Epithelial cell of esophagus (primary cell): Measurements from ENCODE around the gene RPP40.

Experiments used
- DNase-seq: peaks from one replicate; pipeline ENCODE4 v3.0.0; 2010; ENCODE audit warnings: low read depth
- H3K4me3 ChIP-seq: 2 replicates; pipeline ENCODE4 v1.5.1; 2011; ENCODE audit warnings: mild to moderate bottlenecking, low read length, control low read depth
- TF ChIP-seq, protein P1 (sequence below): IDR thresholded peaks from 2 replicates; pipeline ENCODE4 v1.5.1; 2011; ENCODE audit warnings: low read depth, mild to moderate bottlenecking, low read length, control low read depth, inconsistent platforms; ENCODE audit not compliant: insufficient read depth; ENCODE audit errors: missing control alignments

Gene RPP40

DNA sequence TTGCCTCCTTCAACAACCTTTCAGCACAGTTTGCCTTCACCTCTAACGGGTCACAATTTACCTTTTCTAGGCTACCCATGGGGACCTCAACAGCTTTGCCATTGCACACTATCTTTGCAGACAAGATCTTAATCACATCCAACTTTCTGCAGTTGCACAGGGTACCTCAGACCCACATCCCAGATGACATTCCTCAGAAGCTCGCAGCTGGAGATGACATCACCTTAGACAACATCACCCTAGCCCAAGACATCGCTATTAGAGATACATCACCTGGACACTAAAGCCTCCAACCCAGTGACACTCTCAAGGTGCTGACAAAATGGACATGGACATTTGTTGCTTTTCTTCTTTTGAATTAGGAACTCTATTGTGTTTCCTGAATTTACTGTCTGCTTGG, 38.6 kb upstream of the RPP40 start:
- DNase-seq: no peak
- TF ChIP-seq, protein P1, sequence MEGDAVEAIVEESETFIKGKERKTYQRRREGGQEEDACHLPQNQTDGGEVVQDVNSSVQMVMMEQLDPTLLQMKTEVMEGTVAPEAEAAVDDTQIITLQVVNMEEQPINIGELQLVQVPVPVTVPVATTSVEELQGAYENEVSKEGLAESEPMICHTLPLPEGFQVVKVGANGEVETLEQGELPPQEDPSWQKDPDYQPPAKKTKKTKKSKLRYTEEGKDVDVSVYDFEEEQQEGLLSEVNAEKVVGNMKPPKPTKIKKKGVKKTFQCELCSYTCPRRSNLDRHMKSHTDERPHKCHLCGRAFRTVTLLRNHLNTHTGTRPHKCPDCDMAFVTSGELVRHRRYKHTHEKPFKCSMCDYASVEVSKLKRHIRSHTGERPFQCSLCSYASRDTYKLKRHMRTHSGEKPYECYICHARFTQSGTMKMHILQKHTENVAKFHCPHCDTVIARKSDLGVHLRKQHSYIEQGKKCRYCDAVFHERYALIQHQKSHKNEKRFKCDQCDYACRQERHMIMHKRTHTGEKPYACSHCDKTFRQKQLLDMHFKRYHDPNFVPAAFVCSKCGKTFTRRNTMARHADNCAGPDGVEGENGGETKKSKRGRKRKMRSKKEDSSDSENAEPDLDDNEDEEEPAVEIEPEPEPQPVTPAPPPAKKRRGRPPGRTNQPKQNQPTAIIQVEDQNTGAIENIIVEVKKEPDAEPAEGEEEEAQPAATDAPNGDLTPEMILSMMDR: no peak
- H3K4me3 ChIP-seq: no peak overlapping the region

DNA sequence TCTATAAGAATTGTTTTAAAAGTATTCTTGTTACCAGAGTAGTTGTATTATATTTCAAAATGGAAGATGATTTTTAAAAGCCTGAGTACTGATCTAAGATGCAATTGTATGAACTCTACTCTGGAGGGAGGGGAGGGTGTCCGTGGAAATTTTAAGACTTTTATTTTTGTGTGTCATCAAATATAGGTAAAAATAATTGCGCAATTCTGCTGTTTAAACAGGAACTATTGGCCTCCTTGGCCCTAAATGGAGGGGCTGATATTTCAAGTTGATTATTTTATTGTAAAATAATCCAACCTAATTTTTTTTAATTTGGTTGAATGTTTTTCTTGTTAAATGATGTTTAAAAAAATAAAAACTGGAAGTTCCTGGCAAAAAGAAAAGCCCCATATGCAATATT, 38.1 kb upstream of the RPP40 start:
- H3K4me3 ChIP-seq: no peak overlapping the region
- TF ChIP-seq, protein P1: no peak
- DNase-seq: no peak

DNA sequence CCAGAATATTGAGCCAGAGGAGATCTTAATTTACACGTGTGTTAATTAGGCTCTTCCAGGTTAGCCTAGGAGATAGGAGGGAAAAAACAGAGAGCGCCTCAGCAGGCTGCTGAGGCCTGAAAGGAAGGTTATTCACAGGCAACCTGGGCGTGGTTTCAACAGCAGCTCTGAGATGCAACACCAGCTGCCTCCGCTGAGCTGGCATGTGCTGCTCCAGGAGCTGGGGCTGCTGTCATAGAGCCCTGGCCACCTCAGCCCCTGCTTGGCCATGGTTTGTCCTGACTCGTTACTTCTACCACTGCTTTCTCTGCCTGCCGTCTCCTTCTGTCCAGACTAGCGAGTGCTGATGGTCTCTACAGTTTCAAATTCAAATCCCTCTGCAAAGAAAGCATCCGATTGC, 32.4 kb upstream of the RPP40 start:
- H3K4me3 ChIP-seq: no peak overlapping the region
- DNase-seq: peak; percentile 80
- TF ChIP-seq, protein P1: peak; percentile 28

DNA sequence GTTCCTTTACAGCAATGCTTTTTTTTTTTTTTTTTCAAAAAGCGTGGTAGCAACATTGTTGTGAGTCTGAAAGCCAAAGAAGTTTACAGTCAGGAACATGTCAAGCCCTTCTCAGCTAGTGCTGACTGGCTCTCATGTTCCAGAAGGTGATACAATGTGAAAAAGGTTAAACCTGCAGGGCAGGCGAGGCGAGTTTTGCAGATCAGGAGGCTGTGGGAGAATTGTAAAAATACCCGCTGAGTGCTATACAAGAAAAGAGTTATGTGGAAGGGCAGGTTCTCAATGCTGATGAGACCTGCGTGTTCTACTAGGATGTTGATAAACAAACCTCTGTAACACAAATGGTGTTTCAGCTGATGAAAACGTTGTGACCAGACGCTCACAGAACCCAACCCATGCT, 30.9 kb upstream of the RPP40 start:
- no peak overlapping the region for H3K4me3 ChIP-seq
- TF ChIP-seq, protein P1: no peak
- peak; percentile 87 for DNase-seq

DNA sequence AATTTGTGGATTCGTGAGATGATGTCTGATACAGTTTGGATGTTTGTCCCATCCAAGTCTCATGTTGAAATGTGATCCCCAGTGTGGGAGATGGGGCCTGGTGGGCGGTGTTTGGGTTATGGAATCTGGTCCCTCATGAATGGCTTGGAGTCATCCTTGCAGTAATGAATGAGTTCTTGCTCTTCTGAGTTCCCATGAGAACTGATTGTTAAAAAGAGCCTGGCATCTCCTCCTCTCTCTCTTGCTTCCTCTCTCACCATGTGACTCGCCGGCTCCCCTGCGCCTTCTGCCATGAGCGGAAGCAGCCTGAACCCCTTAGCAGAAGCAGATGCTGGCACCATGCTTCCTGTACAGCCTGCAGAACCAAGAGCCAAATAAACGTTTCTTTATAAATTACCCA, 30.5 kb upstream of the RPP40 start:
- DNase-seq: no peak
- H3K4me3 ChIP-seq: no peak overlapping the region
- TF ChIP-seq, protein P1: no peak

DNA sequence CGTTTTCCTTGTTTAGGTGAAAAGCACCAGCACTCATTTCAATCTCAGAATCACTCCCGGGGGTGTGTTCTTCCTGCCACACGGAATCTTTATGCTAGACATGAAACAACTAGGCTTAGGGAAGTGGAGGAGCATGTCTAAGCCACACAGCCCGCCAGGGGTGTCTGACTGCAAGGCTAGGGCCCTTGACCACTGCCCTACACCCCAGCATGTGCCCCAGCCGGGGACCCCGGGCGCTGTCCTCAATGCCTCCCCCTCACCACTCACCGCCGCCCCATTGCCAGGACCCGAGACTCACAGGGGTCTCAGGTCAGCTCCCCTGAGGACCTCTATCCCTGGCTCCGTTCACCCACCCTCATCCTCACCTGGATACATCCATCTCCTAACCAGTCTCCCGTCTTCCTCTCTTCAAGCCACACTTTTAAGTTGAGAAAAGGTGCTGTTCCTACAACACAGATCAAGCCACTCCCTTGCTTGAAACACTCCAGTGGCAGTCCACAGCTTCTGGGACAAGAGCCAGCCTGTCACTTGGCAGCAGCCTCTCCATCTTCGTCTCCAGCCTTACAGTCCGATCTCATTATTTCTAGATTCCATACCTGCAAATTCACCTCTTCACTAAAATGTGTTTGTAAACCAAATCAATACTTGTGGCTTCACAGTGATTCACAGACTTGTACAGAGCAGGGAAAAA, 29.5 kb upstream of the RPP40 start:
- DNase-seq: peak; percentile 13
- peak overlapping the region; percentile 39 for H3K4me3 ChIP-seq

DNA sequence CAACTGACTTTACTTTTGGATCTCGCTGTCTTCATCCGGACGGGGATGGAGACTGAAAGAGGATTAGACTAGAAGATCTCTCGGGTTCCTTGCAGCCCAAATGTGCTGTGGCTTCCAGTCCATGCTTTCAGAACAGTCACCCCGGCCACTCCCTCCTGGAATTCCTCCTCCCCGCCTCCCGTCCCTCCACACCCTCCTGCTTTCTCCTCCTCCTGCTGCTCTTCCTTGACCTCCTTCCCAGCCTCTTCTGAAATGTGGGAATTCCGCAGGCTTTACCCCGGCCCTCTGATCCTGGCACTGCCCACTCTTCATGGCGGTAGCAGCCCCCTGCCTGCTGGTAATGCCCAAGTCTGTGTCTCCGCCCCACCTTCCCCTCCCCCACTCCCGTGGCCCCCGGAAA, 28.9 kb upstream of the RPP40 start:
- H3K4me3 ChIP-seq: peak overlapping the region; percentile 39
- DNase-seq: peak; percentile 70

DNA sequence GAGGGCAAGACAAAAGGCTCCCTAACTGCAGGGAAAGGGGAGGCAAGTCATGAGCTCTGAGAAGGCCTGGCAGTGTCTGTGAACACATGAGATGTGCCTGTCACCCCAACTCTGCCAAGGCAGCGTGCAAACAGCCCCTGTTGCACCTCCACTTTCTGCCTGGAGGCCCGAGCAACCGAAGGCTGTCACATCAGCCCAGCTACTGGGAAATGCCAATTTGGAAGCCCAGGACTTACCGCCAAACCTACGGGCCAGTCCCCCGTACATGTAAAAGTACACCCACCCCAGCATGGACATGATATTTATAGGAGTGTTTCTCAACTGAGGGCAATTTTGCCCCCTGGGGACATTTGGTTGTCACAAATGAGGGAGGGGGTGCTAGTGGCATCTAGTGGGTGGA, 27.3 kb upstream of the RPP40 start:
- H3K4me3 ChIP-seq: no peak overlapping the region
- DNase-seq: no peak

More for the DNA sequence above, 27.3 kb upstream of the RPP40 start:
- TF ChIP-seq, protein P1: no peak
